SK-N-MC (cell line): Measurements from ENCODE around the gene KIF3B.
"Not testable (repeated sequence)": the region's sequence is repeated elsewhere in the genome, so short reads cannot be mapped to it uniquely, and the experiment has no call there.

Source experiments
- DNase-seq: peaks from one replicate; pipeline ENCODE4 v3.0.0-alpha.2; 2011; ENCODE audit warnings: low read depth, low spot score
- H3K27ac ChIP-seq: fragments of 200-600 bp; sonication (generic); 2 replicates; pipeline ENCODE4 v1.5.1; 2016; ENCODE audit warnings: mixed run types
- H3K36me3 ChIP-seq: fragments of 200-600 bp; sonication (generic); 2 replicates; pipeline ENCODE4 v1.6.1; 2017; ENCODE audit warnings: antibody characterized with exemption, low read length, mixed read lengths; ENCODE audit not compliant: insufficient read depth
- H3K4me3 ChIP-seq: fragments of 200-600 bp; sonication (generic); 2 replicates; pipeline ENCODE4 v1.5.1; 2016
- H3K9ac ChIP-seq: fragments of 200-600 bp; sonication (generic); 2 replicates; pipeline ENCODE4 v1.8.0; 2017; ENCODE audit warnings: mixed run types, mixed read lengths; ENCODE audit not compliant: insufficient read length
- H3K9me3 ChIP-seq: fragments of 200-600 bp; sonication (generic); 2 replicates; pipeline ENCODE4 v1.6.1; 2017; ENCODE audit warnings: low read depth, mild to moderate bottlenecking, antibody characterized with exemption, low read length, moderate library complexity, mixed read lengths
- EZH2 ChIP-seq: fragments of 200-600 bp; sonication (generic); IDR thresholded peaks from one replicate; pipeline ENCODE4 v1.6.1; 2017; ENCODE audit warnings: antibody characterized with exemption
- FOXP2 ChIP-seq: optimal IDR thresholded peaks from 2 replicates; pipeline ENCODE3; 2011; ENCODE audit warnings: mild to moderate bottlenecking, moderate library complexity; ENCODE audit not compliant: insufficient read depth; ENCODE audit errors: extremely low read length, control extremely low read depth
- POLR2AphosphoS5 ChIP-seq: IDR thresholded peaks from 2 replicates; pipeline ENCODE4 v1.6.1; 2012; ENCODE audit warnings: mild to moderate bottlenecking, low read depth, low read length, borderline replicate concordance

Gene KIF3B

GRCh38 chr20:32287231-32287638, 9.8 kb downstream of the KIF3B start:
- DNase-seq: no peak
- H3K9me3 ChIP-seq: no peaks in the 10 kb centered on the region
- TF ChIP-seq EZH2: no peak
- no peak for TF ChIP-seq POLR2AphosphoS5
- TF ChIP-seq FOXP2: no peak
- no peak overlapping the region for H3K9ac ChIP-seq
- no peak overlapping the region for H3K27ac ChIP-seq
- no peak overlapping the region for H3K4me3 ChIP-seq
- no peaks in the 10 kb centered on the region for H3K36me3 ChIP-seq

DNA sequence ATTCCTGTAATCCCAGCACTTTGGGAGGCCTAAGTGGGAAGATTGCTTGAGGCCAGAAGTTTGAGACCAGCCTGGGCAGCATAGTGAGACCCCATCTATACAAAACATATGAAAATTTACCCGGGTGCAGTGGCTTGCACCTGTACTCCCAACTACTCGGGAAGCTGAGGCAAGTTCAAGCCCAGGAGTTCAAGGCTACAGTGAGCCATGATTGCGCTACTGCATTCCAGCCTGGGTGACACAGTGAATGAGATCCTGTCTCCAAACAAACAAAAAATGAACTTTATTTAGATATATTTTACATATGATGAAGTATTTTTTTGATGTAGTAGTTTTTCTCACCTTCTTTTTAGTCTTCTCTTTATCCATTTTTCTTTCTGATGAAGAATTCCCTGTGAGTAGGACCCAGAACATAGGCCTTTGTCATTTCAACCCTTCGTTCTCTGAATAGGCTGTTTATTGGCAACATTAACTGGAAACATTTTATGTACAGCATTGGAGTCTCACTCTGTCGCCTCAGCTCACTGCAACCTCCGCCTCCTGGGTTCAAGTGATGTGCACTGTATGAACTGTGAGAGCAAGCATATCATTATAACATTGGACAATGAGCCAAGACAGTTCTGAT, 10.9 kb downstream of the KIF3B start:
- no peak overlapping the region for H3K27ac ChIP-seq
- no peak for DNase-seq
- H3K9me3 ChIP-seq: no peaks in the 10 kb centered on the region
- H3K4me3 ChIP-seq: no peak overlapping the region
- no peaks in the 10 kb centered on the region for H3K36me3 ChIP-seq
- TF ChIP-seq EZH2 (no peak), FOXP2 (no peak)
- H3K9ac ChIP-seq: no peak overlapping the region

DNA sequence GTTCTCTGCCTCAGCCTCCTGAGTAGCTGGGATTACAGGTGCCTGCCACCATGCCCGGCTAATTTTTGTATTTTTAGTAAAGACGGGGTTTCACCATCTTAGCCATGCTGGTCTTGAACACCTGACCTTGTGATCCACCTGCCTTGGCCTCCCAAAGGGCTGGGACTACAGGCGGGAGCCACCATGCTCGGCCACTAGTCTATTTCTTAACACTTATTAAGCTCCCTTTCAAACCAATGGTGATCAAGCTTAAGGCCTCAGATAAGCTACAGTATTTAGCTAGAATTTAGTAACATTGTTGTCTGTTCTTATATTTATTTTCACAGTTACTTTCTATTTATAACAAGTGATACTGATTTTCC, 11.8 kb downstream of the KIF3B start:
- not testable (repeated sequence) for H3K4me3 ChIP-seq, H3K9me3 ChIP-seq, H3K9ac ChIP-seq, DNase-seq, H3K36me3 ChIP-seq, H3K27ac ChIP-seq

DNA sequence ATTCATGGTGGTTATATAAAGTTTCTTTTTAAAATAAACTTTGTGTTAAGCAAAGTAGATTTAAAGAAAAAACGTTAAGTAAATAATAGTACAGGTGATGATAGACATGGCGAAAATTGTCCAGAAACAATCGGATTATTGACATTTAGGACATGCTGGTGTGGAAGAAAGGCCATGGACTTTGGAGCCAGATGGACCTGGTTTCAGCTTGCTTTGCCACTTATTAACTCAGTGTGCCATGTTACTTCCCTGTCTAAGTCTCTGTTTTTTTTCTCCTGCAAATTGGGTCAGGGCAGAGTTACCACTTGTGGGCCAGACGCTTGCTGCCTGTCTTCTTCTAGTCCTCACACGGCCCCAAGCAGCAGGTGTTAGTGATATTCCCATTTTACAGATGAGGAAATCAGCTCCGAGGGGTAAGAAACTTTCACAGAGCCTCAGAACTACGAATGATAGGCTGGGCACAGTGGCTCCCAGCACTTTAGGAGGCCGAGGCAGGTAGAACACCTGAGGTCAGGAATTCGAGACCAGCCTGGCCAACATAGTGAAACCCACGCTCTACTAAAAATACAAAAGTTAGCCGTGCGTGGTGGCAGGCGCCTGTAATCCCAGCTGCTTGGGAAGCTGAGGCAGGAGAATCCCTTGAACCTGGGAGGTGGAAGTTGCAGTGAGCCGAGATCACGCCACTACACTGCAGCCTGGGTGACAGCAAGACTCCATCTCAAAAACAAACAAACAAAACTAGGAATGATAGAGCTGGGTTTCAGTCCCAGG, 12.4 kb downstream of the KIF3B start:
- Histone ChIP-seq H3K9ac (no peak overlapping the region), H3K4me3 (no peak overlapping the region), H3K36me3 (no peaks in the 10 kb centered on the region), H3K27ac (no peak overlapping the region), H3K9me3 (no peaks in the 10 kb centered on the region)
- no peak for DNase-seq
- no peak for TF ChIP-seq POLR2AphosphoS5
- no peak for TF ChIP-seq EZH2
- no peak for TF ChIP-seq FOXP2

GRCh38 chr20:32291166-32291565, 13.7 kb downstream of the KIF3B start:
- TF ChIP-seq EZH2: no peak
- no peak for TF ChIP-seq FOXP2
- TF ChIP-seq POLR2AphosphoS5: no peak
- no peak for DNase-seq
- no peak overlapping the region for H3K27ac ChIP-seq
- no peaks in the 10 kb centered on the region for H3K9me3 ChIP-seq
- H3K9ac ChIP-seq: no peak overlapping the region
- no peaks in the 10 kb centered on the region for H3K36me3 ChIP-seq
- no peak overlapping the region for H3K4me3 ChIP-seq

- no peak for DNase-seq
- no peak overlapping the region for H3K4me3 ChIP-seq
- no peaks in the 10 kb centered on the region for H3K36me3 ChIP-seq
- H3K27ac ChIP-seq: no peak overlapping the region
- no peaks in the 10 kb centered on the region for H3K9me3 ChIP-seq
- TF ChIP-seq EZH2: no peak
- no peak overlapping the region for H3K9ac ChIP-seq
Observed at GRCh38 chr20:32292548-32292947, 15.1 kb downstream of the KIF3B start.

DNA sequence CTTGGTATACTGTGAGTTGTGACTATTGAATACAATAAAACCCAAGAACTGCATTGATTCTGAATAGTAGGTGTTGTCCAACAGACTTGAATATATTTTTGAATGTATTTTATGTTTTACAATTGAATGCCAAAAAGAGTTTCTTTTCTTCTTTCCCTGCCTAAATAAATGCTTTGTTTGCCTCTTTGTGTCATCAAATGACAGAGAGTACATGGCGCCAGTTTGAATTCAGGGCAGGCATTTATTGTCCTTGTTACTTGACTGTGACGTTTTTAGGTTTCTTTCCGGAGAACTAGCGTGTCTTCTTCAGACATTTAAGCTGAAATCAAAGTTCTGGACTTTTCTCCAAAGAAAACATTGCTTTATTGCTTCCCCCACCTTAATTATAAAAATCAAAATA, 16.6 kb downstream of the KIF3B start:
- TF ChIP-seq POLR2AphosphoS5 (no peak), FOXP2 (no peak), EZH2 (no peak)
- no peak for DNase-seq
- Histone ChIP-seq H3K9ac (no peak overlapping the region), H3K36me3 (no peaks in the 10 kb centered on the region), H3K27ac (no peak overlapping the region), H3K4me3 (no peak overlapping the region), H3K9me3 (no peaks in the 10 kb centered on the region)

DNA sequence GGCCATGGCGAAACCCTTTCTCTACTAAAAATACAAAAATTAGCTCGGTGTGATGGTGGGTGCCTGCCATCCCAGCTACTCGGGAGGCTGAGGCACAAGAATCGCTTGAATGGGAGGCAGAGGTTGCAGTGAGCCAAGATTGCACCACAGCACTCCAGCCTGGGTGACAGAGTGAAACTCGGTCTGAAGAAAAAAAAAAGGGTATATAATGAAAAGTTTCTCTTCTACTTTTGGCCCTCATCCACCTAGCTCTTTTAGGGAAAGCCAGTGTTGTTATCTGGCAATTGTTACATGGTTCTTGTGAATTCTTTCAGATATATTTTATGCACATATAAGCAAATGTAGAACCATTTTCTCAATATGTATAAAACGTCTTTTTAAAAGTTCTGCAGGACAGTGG, 19.0 kb downstream of the KIF3B start:
- Histone ChIP-seq H3K27ac (no peak overlapping the region), H3K4me3 (no peak overlapping the region), H3K9me3 (no peaks in the 10 kb centered on the region), H3K9ac (no peak overlapping the region), H3K36me3 (no peaks in the 10 kb centered on the region)
- DNase-seq: no peak
- TF ChIP-seq EZH2 (no peak), FOXP2 (no peak), POLR2AphosphoS5 (no peak)

- H3K9me3 ChIP-seq: no peaks in the 10 kb centered on the region
- no peak overlapping the region for H3K9ac ChIP-seq
- no peak overlapping the region for H3K4me3 ChIP-seq
- no peaks in the 10 kb centered on the region for H3K36me3 ChIP-seq
- H3K27ac ChIP-seq: no peak overlapping the region
- TF ChIP-seq EZH2 (no peak), POLR2AphosphoS5 (no peak), FOXP2 (no peak)
- DNase-seq: no peak
Observed at GRCh38 chr20:32296819-32297420, 19.5 kb downstream of the KIF3B start.
